Activated naive CD4-positive, alpha-beta T cell treated with anti-CD3 and anti-CD28 coated beads, Interleukin-2, amount 10 ng/mL, durations not matched to agents 7 days and 5 days (primary cell): ENCODE data around the gene ZNF565.

Experiments used
- CTCF ChIA-PET: fragments of 350-600 bp; sonication (Branson Sonifier 250); formaldehyde crosslinking; loops from one replicate; lab custom pipeline; 2021; ENCODE audit warnings: antibody characterized with exemption; lab: Charles Lee
- DNase-seq: peaks from one replicate; pipeline ENCODE4 v3.0.0-alpha.2; 2020
- H3K27ac Mint-ChIP-seq: one replicate; pipeline ENCODE4 v1.8.0; 2021; ENCODE audit warnings: mild to moderate bottlenecking, moderate library complexity, mixed read lengths
- H3K27me3 Mint-ChIP-seq: one replicate; pipeline ENCODE4 v1.8.0; 2021; ENCODE audit warnings: mild to moderate bottlenecking, mixed read lengths
- H3K36me3 Mint-ChIP-seq: one replicate; pipeline ENCODE4 v1.8.0; 2021; ENCODE audit warnings: mixed read lengths
- H3K4me1 Mint-ChIP-seq: one replicate; pipeline ENCODE4 v1.8.0; 2021; ENCODE audit warnings: mixed read lengths
- H3K4me3 Mint-ChIP-seq: one replicate; pipeline ENCODE4 v1.8.0; 2021; ENCODE audit warnings: mild to moderate bottlenecking, moderate library complexity, mixed read lengths
- H3K9me3 Mint-ChIP-seq: one replicate; pipeline ENCODE4 v1.8.0; 2021; ENCODE audit warnings: mixed read lengths

Gene ZNF565

DNA sequence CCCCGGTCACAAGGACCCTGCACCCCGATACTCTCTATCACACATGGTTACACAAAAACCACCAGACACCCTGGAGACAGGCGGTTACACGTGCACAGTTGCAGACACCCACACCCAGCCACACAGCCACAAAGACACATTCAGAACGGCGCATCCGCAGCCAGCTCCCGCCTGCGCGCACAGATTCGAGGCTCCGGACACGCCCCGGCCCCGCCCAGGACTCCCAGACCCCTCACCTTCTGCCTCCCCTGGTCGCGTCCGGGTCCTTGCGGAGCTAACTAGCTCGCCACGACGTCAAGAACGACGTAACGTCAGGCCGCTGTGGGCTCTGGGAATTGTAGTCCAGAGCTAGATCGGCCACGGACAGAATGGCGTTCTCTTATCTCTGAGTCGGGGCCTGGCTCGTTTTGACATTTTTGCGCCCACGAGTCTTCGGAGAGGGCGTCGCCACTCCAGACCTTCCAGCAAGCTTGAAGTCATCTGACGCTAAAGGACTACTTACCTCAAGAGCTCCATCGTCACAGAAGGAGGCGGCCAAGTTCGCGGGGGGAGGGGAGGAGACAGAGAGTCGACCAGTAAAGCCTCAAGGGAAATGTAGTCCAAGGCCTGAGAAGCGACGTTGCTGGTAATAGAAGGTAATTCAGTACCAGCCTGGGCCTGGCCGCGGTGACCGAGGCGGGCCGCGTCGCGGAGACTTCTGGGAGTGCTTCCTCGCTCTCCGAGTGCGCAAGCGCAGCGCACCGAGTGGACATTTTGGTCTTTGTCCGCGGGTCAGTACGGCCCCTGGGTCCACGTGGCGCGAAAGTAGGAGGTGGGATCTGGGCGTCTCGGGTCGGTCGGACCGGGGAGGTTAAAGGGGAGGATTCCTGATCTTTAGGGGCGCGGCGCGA, at the start of gene ZNF565, which contains the start of gene ZNF146:
ZNF565 (minus strand) TSS at position 280 of the 890 bp plus-strand sequence. CDS start 12,680 bp downstream, outside the sequence.
ZNF146 (plus strand) TSS at position 721 of the 890 bp plus-strand sequence. CDS start 21,335 bp downstream, outside the sequence.
- peak; percentile 98 for DNase-seq
- peaks cover 10% of the 10 kb centered on the region for H3K9me3 Mint-ChIP-seq
- H3K36me3 Mint-ChIP-seq, result peaks cover 23% of the 10 kb centered on the region
- H3K27ac Mint-ChIP-seq, result no peak within 1 kb of the TSS
- no peaks in the 10 kb centered on the region for H3K27me3 Mint-ChIP-seq
- H3K4me1 Mint-ChIP-seq, result peaks cover 18% of the 10 kb centered on the region
- no peak within 1 kb of the TSS for H3K4me3 Mint-ChIP-seq
- CTCF ChIA-PET, result no interaction called here

- H3K27ac Mint-ChIP-seq, result no peak overlapping the region
- no peak overlapping the region for H3K4me3 Mint-ChIP-seq
- DNase-seq, result no peak
- no peaks in the 10 kb centered on the region for H3K4me1 Mint-ChIP-seq
- peaks cover 3% of the 10 kb centered on the region for H3K36me3 Mint-ChIP-seq
- H3K9me3 Mint-ChIP-seq, result peaks cover 31% of the 10 kb centered on the region
- CTCF ChIA-PET, result no interaction called here
- no peaks in the 10 kb centered on the region for H3K27me3 Mint-ChIP-seq
Measured at GRCh38 chr19:36259211-36259610, 44.7 kb upstream of the ZNF565 start.

DNA sequence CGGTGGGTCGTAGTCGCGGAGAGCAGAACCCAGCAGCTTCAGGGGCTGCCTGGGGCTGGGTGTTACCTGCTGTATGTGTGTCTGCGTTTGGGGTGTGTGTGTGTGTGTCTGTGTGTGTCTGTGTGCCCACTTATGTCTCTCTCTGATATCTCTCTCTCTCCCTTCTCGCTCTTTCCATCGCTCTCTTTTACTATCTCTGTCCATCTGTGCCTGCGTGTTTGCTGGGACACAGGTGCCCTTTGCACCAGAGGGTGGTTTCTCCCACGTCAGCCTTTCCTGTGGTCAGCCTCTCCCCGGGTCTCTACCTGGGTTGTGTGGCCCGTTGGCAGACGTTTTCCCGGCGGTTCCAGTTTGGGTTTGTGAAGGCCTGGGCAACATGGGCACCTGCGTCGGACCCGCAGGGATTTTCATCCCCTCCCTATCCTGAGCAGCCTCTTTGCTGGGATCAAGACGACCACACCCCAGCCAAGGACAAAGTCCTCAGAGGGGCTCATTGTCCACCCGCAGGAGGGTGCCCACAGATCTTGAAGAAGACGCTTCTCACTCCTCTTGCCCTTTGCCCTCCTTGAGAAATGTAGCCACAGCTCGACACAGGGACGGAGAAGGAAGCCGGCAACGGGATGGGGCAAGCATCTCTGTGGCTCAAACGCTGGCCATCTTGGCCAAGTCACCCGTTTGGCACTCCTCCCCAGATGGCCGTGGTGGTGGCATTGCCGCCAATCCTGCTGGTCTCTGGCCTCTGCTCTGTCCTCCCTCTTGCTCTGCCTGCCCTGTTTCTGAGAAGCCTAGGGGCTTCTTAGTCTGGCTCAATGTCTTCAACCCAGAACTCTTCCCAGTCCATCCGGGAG, 43.8 kb upstream of the ZNF565 start:
- no peaks in the 10 kb centered on the region for H3K4me1 Mint-ChIP-seq
- H3K9me3 Mint-ChIP-seq, result peaks cover 28% of the 10 kb centered on the region
- peaks cover 3% of the 10 kb centered on the region for H3K36me3 Mint-ChIP-seq
- H3K4me3 Mint-ChIP-seq, result no peak overlapping the region
- CTCF ChIA-PET, result no interaction called here
- no peaks in the 10 kb centered on the region for H3K27me3 Mint-ChIP-seq
- no peak for DNase-seq
- H3K27ac Mint-ChIP-seq, result no peak overlapping the region

DNA sequence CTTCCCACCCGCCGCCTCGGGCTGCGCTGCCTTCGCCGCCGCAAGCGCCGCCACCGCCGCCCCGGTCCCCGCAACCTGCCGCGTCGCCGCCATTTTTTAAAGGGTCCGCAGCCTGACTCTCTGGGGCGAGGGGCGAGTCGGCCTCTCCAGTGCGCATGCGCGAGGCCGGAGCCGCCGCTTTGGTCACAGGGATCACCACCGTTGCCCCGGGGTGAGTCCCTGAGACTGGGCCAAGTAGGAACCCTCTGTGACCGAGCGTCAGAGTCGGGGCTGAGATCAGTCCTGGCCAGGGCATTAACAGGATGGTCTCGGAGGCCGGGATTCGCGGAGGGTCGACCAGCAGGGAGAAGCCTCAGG, 43.0 kb upstream of the ZNF565 start:
- H3K27me3 Mint-ChIP-seq, result no peaks in the 10 kb centered on the region
- no peaks in the 10 kb centered on the region for H3K4me1 Mint-ChIP-seq
- H3K4me3 Mint-ChIP-seq, result no peak overlapping the region
- H3K27ac Mint-ChIP-seq, result no peak overlapping the region
- CTCF ChIA-PET, result no interaction called here
- no peak for DNase-seq
- peaks cover 3% of the 10 kb centered on the region for H3K36me3 Mint-ChIP-seq
- peaks cover 26% of the 10 kb centered on the region for H3K9me3 Mint-ChIP-seq

- DNase-seq, result no peak
- Mint-ChIP-seq H3K27ac (no peak overlapping the region), H3K9me3 (peaks cover 27% of the 10 kb centered on the region), H3K4me1 (no peaks in the 10 kb centered on the region), H3K27me3 (no peaks in the 10 kb centered on the region), H3K36me3 (peaks cover 3% of the 10 kb centered on the region), H3K4me3 (no peak overlapping the region)
- CTCF ChIA-PET, result no interaction called here
Measured at GRCh38 chr19:36256853-36257519, 42.5 kb upstream of the ZNF565 start.

DNA sequence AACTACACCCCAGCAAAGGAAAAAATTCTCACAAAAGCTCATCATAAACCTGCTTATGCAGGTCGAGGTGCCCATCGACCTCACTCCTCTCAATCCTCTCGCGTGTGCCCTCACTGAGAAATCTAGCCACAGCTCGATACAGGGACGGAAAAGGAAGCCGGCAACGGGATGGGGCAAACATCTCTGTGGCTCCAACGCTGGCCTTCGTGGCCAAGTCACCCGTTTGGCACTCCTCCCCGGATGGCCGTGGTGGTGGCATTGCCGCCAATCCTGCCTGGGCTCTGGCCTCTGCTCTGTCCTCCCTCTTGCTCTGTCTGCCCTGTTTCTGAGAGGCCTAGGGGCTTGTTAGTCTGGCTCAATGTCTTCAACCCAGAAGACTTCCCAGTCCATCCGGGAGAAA, 41.6 kb upstream of the ZNF565 start:
- H3K4me3 Mint-ChIP-seq, result no peak overlapping the region
- no peaks in the 10 kb centered on the region for H3K4me1 Mint-ChIP-seq

DNA sequence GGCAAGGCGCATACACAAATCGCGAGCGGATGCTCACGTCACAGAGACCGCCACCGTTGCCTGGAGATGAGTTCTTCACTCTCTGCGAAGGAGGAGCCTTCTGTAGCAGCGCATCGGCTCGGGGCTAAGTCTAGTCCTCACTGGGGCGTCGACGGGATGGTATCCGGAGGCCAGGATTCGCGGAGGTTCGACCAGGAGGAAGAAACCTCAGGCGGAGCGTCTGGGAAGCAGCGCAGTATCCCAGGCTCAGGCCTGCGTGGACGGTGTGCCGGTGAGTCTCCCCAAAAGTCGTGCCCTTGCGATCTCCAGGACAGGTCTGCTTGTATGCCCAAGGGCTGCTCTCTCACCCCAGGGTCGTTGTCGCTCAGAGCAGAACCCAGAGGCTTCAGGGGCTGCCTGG, 40.9 kb upstream of the ZNF565 start:
- Mint-ChIP-seq H3K27me3 (no peaks in the 10 kb centered on the region), H3K9me3 (peaks cover 36% of the 10 kb centered on the region), H3K4me3 (no peak overlapping the region), H3K27ac (no peak overlapping the region), H3K36me3 (peaks cover 3% of the 10 kb centered on the region), H3K4me1 (no peaks in the 10 kb centered on the region)
- CTCF ChIA-PET, result no interaction called here
- DNase-seq, result no peak

More for the DNA sequence above, 41.6 kb upstream of the ZNF565 start:
- Mint-ChIP-seq H3K36me3 (peaks cover 3% of the 10 kb centered on the region), H3K27me3 (no peaks in the 10 kb centered on the region), H3K9me3 (peaks cover 36% of the 10 kb centered on the region), H3K27ac (no peak overlapping the region)
- CTCF ChIA-PET, result no interaction called here
- DNase-seq, result no peak

- CTCF ChIA-PET, result no interaction called here
- Mint-ChIP-seq H3K27me3 (no peaks in the 10 kb centered on the region), H3K9me3 (peaks cover 36% of the 10 kb centered on the region), H3K36me3 (peaks cover 3% of the 10 kb centered on the region), H3K27ac (no peak overlapping the region), H3K4me1 (no peaks in the 10 kb centered on the region), H3K4me3 (no peak overlapping the region)
- no peak for DNase-seq
Measured at GRCh38 chr19:36254848-36255247, 40.4 kb upstream of the ZNF565 start.

DNA sequence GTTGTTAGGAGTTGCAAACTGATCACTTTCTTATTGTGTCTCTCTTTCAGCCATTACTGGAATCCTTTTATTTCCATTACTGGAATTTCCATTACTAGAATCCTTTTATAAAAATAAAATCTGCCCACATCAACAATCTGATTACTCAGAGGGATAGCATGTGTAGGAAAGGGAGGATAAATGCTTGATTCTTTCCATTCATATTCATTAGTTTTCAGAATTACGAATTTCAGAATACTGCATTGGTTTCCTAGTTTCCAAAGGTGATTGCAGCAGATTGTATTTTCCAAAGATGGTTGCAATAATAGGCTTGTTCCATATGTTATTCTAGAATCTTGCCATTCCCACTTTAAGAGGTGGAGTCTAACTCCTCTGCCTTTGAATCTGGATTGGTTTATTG, 37.6 kb upstream of the ZNF565 start:
- H3K36me3 Mint-ChIP-seq, result peaks cover 3% of the 10 kb centered on the region
- no peaks in the 10 kb centered on the region for H3K4me1 Mint-ChIP-seq
- H3K9me3 Mint-ChIP-seq, result peaks cover 42% of the 10 kb centered on the region
- CTCF ChIA-PET, result no interaction called here
- no peaks in the 10 kb centered on the region for H3K27me3 Mint-ChIP-seq
- no peak overlapping the region for H3K4me3 Mint-ChIP-seq
- H3K27ac Mint-ChIP-seq, result no peak overlapping the region
- DNase-seq, result no peak

DNA sequence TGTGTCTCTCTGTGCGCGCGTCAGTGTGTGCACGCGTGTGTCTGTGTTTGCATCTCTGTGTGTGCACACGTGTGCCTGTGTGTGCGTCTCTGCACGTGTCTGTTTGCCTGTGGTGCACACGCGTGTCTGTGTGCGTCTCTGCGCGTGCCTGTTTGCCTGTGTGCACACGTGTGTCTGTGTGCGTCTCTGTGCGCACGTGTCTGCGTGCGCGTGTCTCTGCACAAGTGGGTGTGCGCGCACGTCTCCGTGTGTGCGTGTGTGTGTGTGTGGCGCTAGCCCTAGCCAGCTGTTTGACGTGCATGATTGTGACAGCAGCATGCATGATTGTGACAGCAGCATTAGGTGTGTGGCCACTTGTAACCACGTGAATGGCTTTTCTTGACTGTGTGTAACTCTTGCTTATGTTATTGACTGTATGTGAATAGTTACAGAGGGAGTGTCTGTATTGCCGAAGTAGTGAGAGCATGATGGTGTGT, 31.6 kb upstream of the ZNF565 start:
- Mint-ChIP-seq H3K9me3 (peaks cover 44% of the 10 kb centered on the region), H3K36me3 (peaks cover 7% of the 10 kb centered on the region), H3K27ac (no peak overlapping the region), H3K4me1 (no peaks in the 10 kb centered on the region), H3K4me3 (no peak overlapping the region), H3K27me3 (peaks cover 15% of the 10 kb centered on the region)
- CTCF ChIA-PET, result no interaction called here
- DNase-seq, result no peak

GRCh38 chr19:36245210-36246005, 30.9 kb upstream of the ZNF565 start:
- H3K4me3 Mint-ChIP-seq, result no peak overlapping the region
- no peak for DNase-seq
- H3K9me3 Mint-ChIP-seq, result peaks cover 47% of the 10 kb centered on the region
- H3K27me3 Mint-ChIP-seq, result peaks cover 15% of the 10 kb centered on the region
- H3K36me3 Mint-ChIP-seq, result peaks cover 9% of the 10 kb centered on the region
- H3K27ac Mint-ChIP-seq, result no peak overlapping the region
- no peaks in the 10 kb centered on the region for H3K4me1 Mint-ChIP-seq
- CTCF ChIA-PET, result no interaction called here

GRCh38 chr19:36244066-36244465, 29.6 kb upstream of the ZNF565 start:
- no peak overlapping the region for H3K4me3 Mint-ChIP-seq
- no peak overlapping the region for H3K27ac Mint-ChIP-seq
- H3K4me1 Mint-ChIP-seq, result no peaks in the 10 kb centered on the region
- H3K9me3 Mint-ChIP-seq, result peaks cover 54% of the 10 kb centered on the region
- peaks cover 19% of the 10 kb centered on the region for H3K36me3 Mint-ChIP-seq
- no peak for DNase-seq
- CTCF ChIA-PET, result no interaction called here
- H3K27me3 Mint-ChIP-seq, result peaks cover 15% of the 10 kb centered on the region

- peaks cover 68% of the 10 kb centered on the region for H3K9me3 Mint-ChIP-seq
- H3K4me3 Mint-ChIP-seq, result no peak overlapping the region
- CTCF ChIA-PET, result no interaction called here
Measured at GRCh38 chr19:36236946-36237310, 22.5 kb upstream of the ZNF565 start.

More at GRCh38 chr19:36236946-36237310, 22.5 kb upstream of the ZNF565 start:
- H3K4me1 Mint-ChIP-seq, result no peaks in the 10 kb centered on the region
- no peaks in the 10 kb centered on the region for H3K27me3 Mint-ChIP-seq
- H3K36me3 Mint-ChIP-seq, result peaks cover 80% of the 10 kb centered on the region
- H3K27ac Mint-ChIP-seq, result no peak overlapping the region
- DNase-seq, result no peak
